ENCODE measurements around the gene TSSK3. TPM values are rescaled to one million over a fixed set of nuclear protein-coding genes. Genes with fewer than 3 reads are reported as not detected.

Gene TSSK3
- total and polyA plus RNA-seq, 2 donors (not counting 3 experiments of a cell fraction or from before 2014, with no cell fraction given), result 0.42 to 0.65 TPM

GRCh38 chr1:32335535-32335789 lies 26.9 kb upstream of the TSSK3 start:
- dilution Hi-C loops (cut with MboI; ENCODE audit: extremely low pct_ligation_motif_present, low sequenced_read_pairs), result no loop called here
- Histone ChIP-seq H3K4me1 (ENCODE audit: control insufficient read depth, extremely low read depth, insufficient read depth, low read length) (peaks cover 14% of the 10 kb centered on the region), H3K9me3 (replicated peaks; ENCODE audit: control insufficient read depth, insufficient read depth, low read length) (no peaks in the 10 kb centered on the region), H3K4me3 (replicated peaks in 1 of 3; ENCODE audit: insufficient read depth in 1 of 3, low read depth in 1 of 3, low read length in 3 of 3) (peak overlapping the region; percentile 28 to 87 (median 80)), H3K27ac (ENCODE audit: insufficient read depth, low read depth, low read length) (peak overlapping the region; percentile 14), H3K4me2 (ENCODE audit: insufficient read depth, low read length) (no peak overlapping the region), H3K79me2 (ENCODE audit: control insufficient read depth, insufficient read depth, low read length) (peaks cover 19% of the 10 kb centered on the region), H3K36me3 (ENCODE audit: control insufficient read depth in 2 of 2, extremely low read depth in 1 of 2, insufficient read depth in 2 of 2, low read length in 2 of 2) (peaks cover 9 to 25% of the 10 kb centered on the region in 2 experiments), H3K9ac (replicated peaks; ENCODE audit: extremely low read depth, insufficient read depth, low read length) (peak overlapping the region; percentile 77), H2AFZ (ENCODE audit: low read depth, low read length) (no peak overlapping the region), H3K27me3 (ENCODE audit: control insufficient read depth in 2 of 2, insufficient read depth in 2 of 2, low read length in 2 of 2) (no peaks in the 10 kb centered on the region), H3K9me1 (replicated peaks; ENCODE audit: control insufficient read depth, extremely low read depth, insufficient read depth, low read length) (no peaks in the 10 kb centered on the region), H4K20me1 (replicated peaks; ENCODE audit: control insufficient read depth, extremely low read depth, insufficient read depth, low read length) (no peaks in the 10 kb centered on the region)
- DNase-seq (ENCODE audit: low read depth, low spot score) (no peak), FAIRE-seq (no peak)
- ChIA-PET POLR2A (interaction anchor here (0.9 to 2.2 kb wide), 22 partner anchors 8 to 207 kb away, joined by 3 to 50 read pairs (median 7); partner anchors contain the start of genes BSDC1, FAM167B and TSSK3), CTCF (interaction anchor here (0.7 to 1.7 kb wide), 13 partner anchors 9 to 145 kb away, joined by 3 to 12 read pairs (median 4); partner anchors contain the start of genes CCDC28B, FAM229A and TSSK3)
- no TSS peak for BruUV-seq (replicated peaks)
- no peak for TF ChIP-seq EZH2 (IDR thresholded peaks at IDR 0.05; ENCODE audit: borderline replicate concordance, low read depth, low read length, severe bottlenecking)
- TF ChIP-seq MYC (IDR thresholded peaks at IDR 0.05; ENCODE audit: low read depth, low read length), result no peak
- no peak for TF ChIP-seq POLR2A (IDR thresholded peaks at IDR 0.05; ENCODE audit: low read depth, low read length)
- no peak for TF ChIP-seq GATA2 (IDR thresholded peaks at IDR 0.05; ENCODE audit: insufficient read depth, insufficient read length, low read depth, low read length)
- TF ChIP-seq JUN (IDR thresholded peaks at IDR 0.05; ENCODE audit: borderline replicate concordance, insufficient read depth, insufficient read length, low read depth), result no peak
- TF ChIP-seq MAX (IDR thresholded peaks at IDR 0.05; ENCODE audit: insufficient read depth, insufficient read length), result no peak
- no peak for TF ChIP-seq CTCF (IDR thresholded peaks at IDR 0.05; ENCODE audit: extremely low read depth in 1 of 2, insufficient read depth in 1 of 2, low read depth in 1 of 2, low read length in 2 of 2)
- no peak for TF ChIP-seq FOS (IDR thresholded peaks at IDR 0.05; ENCODE audit: borderline replicate concordance, insufficient read depth, low read length)
- no peak for TF ChIP-seq POLR2AphosphoS5 (IDR thresholded peaks at IDR 0.05; ENCODE audit: insufficient read depth, low read depth, low read length)
- intact Hi-C loops (cut with micrococcal nuclease), result loop anchor here (1.0 to 5.0 kb wide), 5 partner anchors 27 to 113 kb away; partner anchors contain the start of genes BSDC1, EIF3I, FAM229A and TMEM234
